IMR-90 (cell line): ENCODE measurements around the gene MIER3. TPM values are rescaled to one million over a fixed set of nuclear protein-coding genes. Genes with fewer than 3 reads are reported as not detected.
A peak's percentile ranks its signal among the peaks of the same experiment; 100 is the strongest.

Experiments used
- ATAC-seq: fragments of 200-7000 bp; cut with Tn5 transposase; 2 replicates; pipeline ENCODE4 v1.9.1; 2020; ENCODE audit warnings: low read depth, mild to moderate bottlenecking, moderate library complexity
- BruUV-seq: library from RNA; stranded (reverse); fragments of 400-500 nt; replicated peaks from 2 replicates; lab custom pipeline; 2021; lab: Mats Ljungman, UMichigan
- CTCF ChIA-PET: fragments of 300-600 bp; formaldehyde crosslinking; extraction: SDS; loops from one replicate; lab custom pipeline; 2021; ENCODE audit warnings: antibody characterized with exemption; lab: Yijun Ruan, JAX
- POLR2A ChIA-PET: fragments of 300-600 bp; sonication (Branson Sonifier 250); formaldehyde crosslinking; loops from one replicate; lab custom pipeline; 2022; ENCODE audit warnings: antibody characterized with exemption; ENCODE audit not compliant: unreplicated experiment; lab: Charles Lee
- DNase-seq: peaks from one replicate; pipeline ENCODE4 v3.0.0; 2013
- H2AFZ ChIP-seq: replicated peaks from 2 replicates; pipeline ENCODE3; 2013; ENCODE audit warnings: low read length, mild to moderate bottlenecking; ENCODE audit not compliant: poor library complexity
- H2AK5ac ChIP-seq: 2 replicates; pipeline ENCODE4 v1.6.1; 2013; ENCODE audit warnings: low read depth, low read length, inconsistent platforms
- H2AK9ac ChIP-seq: replicated peaks from 2 replicates; pipeline ENCODE3; 2013; ENCODE audit warnings: mild to moderate bottlenecking, low read depth, low read length, moderate library complexity; ENCODE audit not compliant: poor library complexity
- H2BK120ac ChIP-seq: 2 replicates; pipeline ENCODE4 v1.6.1; 2013; ENCODE audit warnings: low read depth, low read length, inconsistent platforms
- H2BK15ac ChIP-seq: 3 replicates; pipeline ENCODE4 v1.6.1; 2013; ENCODE audit warnings: low read depth, low read length, inconsistent platforms
- H2BK20ac ChIP-seq: 2 replicates; pipeline ENCODE4 v1.6.1; 2013; ENCODE audit warnings: low read depth, mild to moderate bottlenecking, inconsistent platforms, low read length, moderate library complexity
- H2BK5ac ChIP-seq: 2 replicates; pipeline ENCODE4 v1.6.1; 2013; ENCODE audit warnings: mild to moderate bottlenecking, low read depth, low read length, inconsistent platforms; ENCODE audit not compliant: poor library complexity, severe bottlenecking
- H3K14ac ChIP-seq: replicated peaks from 2 replicates; pipeline ENCODE4 v1.6.1; 2013; ENCODE audit warnings: low read depth, low read length, inconsistent platforms
- H3K18ac ChIP-seq: 2 replicates; pipeline ENCODE4 v1.6.1; 2013; ENCODE audit warnings: low read depth, low read length, control low read depth
- H3K23ac ChIP-seq: 2 replicates; pipeline ENCODE4 v1.6.1; 2013; ENCODE audit warnings: low read depth, low read length, inconsistent platforms
- H3K27ac ChIP-seq: 2 replicates; pipeline ENCODE4 v1.5.1; 2013; ENCODE audit warnings: mild to moderate bottlenecking, control low read depth, low read length; ENCODE audit not compliant: insufficient read depth
- H3K27me3 ChIP-seq: 2 replicates; pipeline ENCODE4 v1.6.1; 2013; ENCODE audit warnings: low read length; ENCODE audit not compliant: control insufficient read depth, insufficient read depth
- H3K36me3 ChIP-seq: 2 replicates; pipeline ENCODE4 v1.6.1; 2013; ENCODE audit warnings: low read length, mixed read lengths; ENCODE audit not compliant: control insufficient read depth, insufficient read depth
- H3K4ac ChIP-seq: 2 replicates; pipeline ENCODE4 v1.6.1; 2013; ENCODE audit warnings: low read depth, low read length, inconsistent platforms
- H3K4me1 ChIP-seq: 2 replicates; pipeline ENCODE4 v1.6.1; 2013; ENCODE audit warnings: low read length, mixed read lengths; ENCODE audit not compliant: control insufficient read depth, insufficient read depth
- H3K4me2 ChIP-seq: 2 replicates; pipeline ENCODE4 v1.6.1; 2013; ENCODE audit warnings: low read depth, mild to moderate bottlenecking, control low read depth, low read length, moderate library complexity
- H3K4me3 ChIP-seq: 2 replicates; pipeline ENCODE4 v1.5.1; 2013; ENCODE audit warnings: low read depth, mild to moderate bottlenecking, control low read depth, low read length, moderate library complexity; ENCODE audit not compliant: insufficient read depth
- H3K56ac ChIP-seq: 2 replicates; pipeline ENCODE4 v1.6.1; 2013; ENCODE audit warnings: low read length, inconsistent platforms; ENCODE audit not compliant: insufficient read depth; ENCODE audit errors: extremely low read depth
- H3K79me1 ChIP-seq, 2 experiments: 2 replicates each; pipeline ENCODE4 v1.6.1; 2013; ENCODE audit warnings: low read length in 2 of 2, inconsistent platforms in 1 of 2, low read depth in 1 of 2
- H3K9ac ChIP-seq: 2 replicates; pipeline ENCODE4 v1.6.1; 2013; ENCODE audit warnings: low read depth, low read length, control low read depth
- H3K9me1 ChIP-seq: 2 replicates; pipeline ENCODE4 v1.6.1; 2013; ENCODE audit warnings: low read length, inconsistent platforms; ENCODE audit not compliant: insufficient read depth
- H3K9me3 ChIP-seq: 2 replicates; pipeline ENCODE4 v1.6.1; 2013; ENCODE audit warnings: low read length; ENCODE audit not compliant: control insufficient read depth, insufficient read depth
- H4K20me1 ChIP-seq: 2 replicates; pipeline ENCODE4 v1.6.1; 2013; ENCODE audit warnings: low read length, inconsistent platforms; ENCODE audit not compliant: insufficient read depth
- H4K5ac ChIP-seq: 2 replicates; pipeline ENCODE4 v1.6.1; 2013; ENCODE audit warnings: mild to moderate bottlenecking, low read depth, low read length, control low read depth
- H4K8ac ChIP-seq, 2 experiments: 2 replicates each; pipeline ENCODE4 v1.6.1; 2013; ENCODE audit warnings: low read depth in 2 of 2, low read length in 2 of 2, control low read depth in 1 of 2, inconsistent platforms in 1 of 2
- H4K91ac ChIP-seq: 2 replicates; pipeline ENCODE4 v1.6.1; 2013; ENCODE audit warnings: low read depth, low read length, inconsistent platforms; ENCODE audit not compliant: insufficient read depth
- WGBS, 2 experiments: methylation state at CpG; one replicate each; pipeline versions ENCODE4 v1.1.5 to v1.1.7; 2013; ENCODE audit warnings: missing lambda C conversion rate in 2 of 2; ENCODE audit not compliant: insufficient read length in 1 of 2; ENCODE audit errors: extremely low coverage in 2 of 2; 5-methylcytosine and 5-hydroxymethylcytosine counted together
- dilution Hi-C: fragments of 300-500 bp; cut with HindIII; formaldehyde crosslinking; loops from one replicate; pipeline ENCODE4 v1.14.3; 2018; ENCODE audit warnings: low sequenced_read_pairs; ENCODE audit not compliant: unreplicated experiment
- in situ Hi-C: fragments of 300-500 bp; cut with MboI; formaldehyde crosslinking; loops from 3 replicates; pipeline ENCODE4 v1.14.3; 2019; ENCODE audit warnings: low sequenced_read_pairs, inconsistent platforms, mixed read lengths
- intact Hi-C: fragments of 100-400 bp; cut with micrococcal nuclease; formaldehyde crosslinking; loops from 2 replicates; pipeline ENCODE4 v1.10.0; 2022
- polyA plus RNA-seq, 3 experiments: library from polyadenylated mRNA; depleted of rRNA; stranded (reverse); fragments of >200 nt; gene quantifications; 2 replicates each; pipeline ENCODE4 v1.2.3, GENCODE V29; 2012; ENCODE audit warnings: low replicate concordance in 1 of 3
- total RNA-seq: library from RNA; depleted of rRNA; stranded (reverse); fragments of >200 nt; gene quantifications from 2 replicates; pipeline ENCODE4 v1.2.3, GENCODE V29; 2012
- TF ChIP-seq, protein P1 (sequence below): fragments of 150-350 bp; IDR thresholded peaks from 2 replicates; pipeline ENCODE4 v1.6.1; 2017; ENCODE audit warnings: mild to moderate bottlenecking, antibody characterized with exemption, low read length, low read depth

MIER3 gene
- total and polyA plus RNA-seq, 2 of the 4 experiments (the other 2 are of a cell fraction), result 6.4 to 22.9 TPM

DNA sequence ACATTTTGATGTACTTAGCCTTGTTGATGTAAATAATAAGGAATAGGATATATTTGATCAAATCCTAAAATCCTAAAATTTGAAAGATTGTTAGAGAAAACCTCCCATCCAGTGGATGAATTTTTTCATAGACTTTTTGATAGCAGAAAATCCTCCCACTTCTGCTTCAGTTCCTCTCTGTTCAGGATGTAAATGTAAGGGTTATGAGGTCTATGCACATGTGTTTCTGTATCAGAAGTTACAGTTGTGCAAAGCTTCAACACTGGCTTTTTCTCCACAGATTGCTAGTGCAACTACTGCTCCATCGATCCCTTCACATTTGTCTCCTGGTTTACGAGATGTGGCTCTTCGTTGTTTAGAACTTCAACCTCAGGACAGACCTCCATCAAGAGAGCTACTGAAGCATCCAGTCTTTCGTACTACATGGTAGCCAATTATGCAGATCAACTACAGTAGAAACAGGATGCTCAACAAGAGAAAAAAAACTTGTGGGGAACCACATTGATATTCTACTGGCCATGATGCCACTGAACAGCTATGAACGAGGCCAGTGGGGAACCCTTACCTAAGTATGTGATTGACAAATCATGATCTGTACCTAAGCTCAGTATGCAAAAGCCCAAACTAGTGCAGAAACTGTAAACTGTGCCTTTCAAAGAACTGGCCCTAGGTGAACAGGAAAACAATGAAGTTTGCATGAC lies 58.5 kb downstream of the MIER3 start:
- Histone ChIP-seq H2AFZ (no peak overlapping the region), H2BK5ac (no peak overlapping the region), H4K8ac (no peak overlapping the region), H4K20me1 (no peaks in the 10 kb centered on the region), H3K23ac (no peak overlapping the region), H2AK9ac (no peak overlapping the region), H2BK120ac (no peak overlapping the region), H3K9me1 (no peaks in the 10 kb centered on the region), H3K18ac (no peak overlapping the region), H3K27me3 (no peaks in the 10 kb centered on the region), H3K79me1 (peaks cover 0 to 9% of the 10 kb centered on the region in 2 experiments; a peak in 3 of 4 replicates), H4K91ac (no peak overlapping the region), H3K9ac (no peak overlapping the region), H4K5ac (no peak overlapping the region), H3K27ac (no peak overlapping the region), H3K4ac (no peak overlapping the region), H3K36me3 (peaks cover 17% of the 10 kb centered on the region), H3K14ac (no peak overlapping the region), H2BK20ac (no peak overlapping the region), H3K56ac (no peak overlapping the region), H3K4me1 (no peaks in the 10 kb centered on the region), H3K4me2 (no peak overlapping the region), H2AK5ac (no peak overlapping the region), H3K9me3 (no peaks in the 10 kb centered on the region), H3K4me3 (no peak overlapping the region), H2BK15ac (no peak overlapping the region)
- POLR2A ChIA-PET, result no interaction called here
- intact Hi-C loops, result no loop called here
- 90% methylated on average over 5 of the region's 5 CpGs; no CpG with 5 or more reads in 1 of the 2 experiments for WGBS, 2 experiments
- TSS peak; percentile 49 for BruUV-seq
- dilution Hi-C loops, result no loop called here
- no peak for DNase-seq
- CTCF ChIA-PET, result no interaction called here
- TF ChIP-seq, protein P1, sequence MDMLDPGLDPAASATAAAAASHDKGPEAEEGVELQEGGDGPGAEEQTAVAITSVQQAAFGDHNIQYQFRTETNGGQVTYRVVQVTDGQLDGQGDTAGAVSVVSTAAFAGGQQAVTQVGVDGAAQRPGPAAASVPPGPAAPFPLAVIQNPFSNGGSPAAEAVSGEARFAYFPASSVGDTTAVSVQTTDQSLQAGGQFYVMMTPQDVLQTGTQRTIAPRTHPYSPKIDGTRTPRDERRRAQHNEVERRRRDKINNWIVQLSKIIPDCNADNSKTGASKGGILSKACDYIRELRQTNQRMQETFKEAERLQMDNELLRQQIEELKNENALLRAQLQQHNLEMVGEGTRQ, result no peak
- in situ Hi-C loops, result loop anchor here (10.0 kb wide), 1 partner anchor 331 kb away; no protein-coding TSS in a partner anchor
- no peak for ATAC-seq
